Heart left ventricle (tissue), 16 donors: ENCODE data around the gene IL1RAPL1. TPM values are rescaled to one million over a fixed set of nuclear protein-coding genes. Genes with fewer than 3 reads are reported as not detected.

Experiments used
- ATAC-seq, 4 donors: fragments of 200-7000 bp; cut with Tn5 transposase; one replicate each; pipeline ENCODE4 v1.9.1; 2020 to 2022; ENCODE audit warnings: moderate library complexity in 4 of 4, mild to moderate bottlenecking in 3 of 4, moderate number of reproducible peaks in 1 of 4
- DNase-seq, 5 donors: peaks; one replicate each; pipeline ENCODE4 v3.0.0-alpha.2; 2020
- H3K27ac ChIP-seq, 12 donors: fragments of 200-600 bp; sonication (generic) in 4 of 12; one replicate each; pipeline versions ENCODE4 v1.5.0 to v1.8.0; 2016 to 2022; ENCODE audit warnings: mild to moderate bottlenecking in 2 of 12
- H3K27me3 ChIP-seq, 9 donors: fragments of 200-600 bp; sonication (generic) in 2 of 9; one replicate each; pipeline versions ENCODE4 v1.5.1 to v1.8.0; 2016 to 2022; ENCODE audit warnings: mild to moderate bottlenecking in 3 of 9
- H3K36me3 ChIP-seq, 9 donors: fragments of 200-600 bp; sonication (generic) in 2 of 9; one replicate each; pipeline versions ENCODE4 v1.5.0 to v1.8.0; 2018 to 2022; ENCODE audit warnings: mild to moderate bottlenecking in 2 of 9
- H3K4me1 ChIP-seq, 12 donors: fragments of 200-600 bp; sonication (generic) in 4 of 12; one replicate each; pipeline versions ENCODE4 v1.5.0 to v1.8.0; 2016 to 2022; ENCODE audit warnings: mild to moderate bottlenecking in 3 of 12
- H3K4me3 ChIP-seq, 12 donors: fragments of 200-600 bp; sonication (generic) in 4 of 12; one replicate each; pipeline versions ENCODE4 v1.5.0 to v1.8.0; 2017 to 2022; ENCODE audit warnings: mild to moderate bottlenecking in 9 of 12, moderate library complexity in 4 of 12
- H3K9me3 ChIP-seq, 12 donors: fragments of 200-600 bp; sonication (generic) in 4 of 12; one replicate each; pipeline versions ENCODE4 v1.5.0 to v1.8.0; 2016 to 2022; ENCODE audit warnings: mild to moderate bottlenecking in 1 of 12
- CTCF ChIP-seq, 12 donors: fragments of 200-600 bp; sonication (generic) in 4 of 12; IDR thresholded peaks; one replicate each; pipeline versions ENCODE4 v1.5.0 to v1.8.0; 2018 to 2022; ENCODE audit warnings: antibody characterized with exemption in 12 of 12, mild to moderate bottlenecking in 5 of 12
- POLR2A ChIP-seq, 2 donors: fragments of 450-650 bp; IDR thresholded peaks; one replicate each; pipeline ENCODE4 v1.6.1; 2017; ENCODE audit warnings: antibody characterized with exemption in 2 of 2, mild to moderate bottlenecking in 2 of 2, moderate library complexity in 2 of 2
- WGBS, 4 donors: extraction: QIAGEN DNeasy Blood & Tissue Kit in 2 of 4; methylation state at CpG; one replicate each; pipeline versions ENCODE4 v1.1.5 to v1.1.7; 2013 to 2018; 5-methylcytosine and 5-hydroxymethylcytosine counted together
- intact Hi-C, 10 donors: fragments of 100-400 bp; cut with DNase I; formaldehyde crosslinking; loops; one replicate each; pipeline versions ENCODE4 v1.11.1 to v1.14.2; 2022
- polyA plus RNA-seq, 2 donors: library from polyadenylated mRNA; stranded (reverse); fragments of 200-250 nt; gene quantifications; one replicate each; pipeline ENCODE4 v1.2.3, GENCODE V29; 2013
- total RNA-seq, 9 donors: library from RNA; depleted of rRNA in 2 of 9; stranded (reverse); fragments of >200 nt in 2 of 9; fragmentation: NEBNext Ultra II Directional in 3 of 9; extraction: Animal tissue kit (Norgen Biotek cat#: 25700) in 3 of 9; gene quantifications; one replicate each; pipeline versions ENCODE4 v1.1.0 to v1.2.4, GENCODE V29; 2016 to 2023
- donor health status: ischemic (EF 13 %, LVEDD 7.1; RV severe dilation, severe dysfunction).
- donor health status: healthy with polysubstance abuse.
- donor health status: DM: no; HTN: yes; CAD: no.
- donor health status: DM: no; HTN: no; CAD: no.
- donor health status: ischemic (EF 25% LVEDD 6.9; RV normal size, moderate dysfunction).
- donor health status: ischemic (EF 25% LVEDD 5.7; RV mildly dilated, moderate dysfunction).
- donor health status: healthy.
- donor health status: DM: yes; HTN: yes; CAD: no.
- donor health status: ischemic (EF 35%, LVEDD 5.7; RV mildly dilated, moderate dysfunction).
- donor health status: nonischemic (EF 11% LVEDD 7.7; RV severe dilation, severe dysfunction).
- donor health status: DM: yes; HTN: yes; CAD: no.
- donor health status: PGD.
- donor health status: ischemic (EF 29% LVEDD 5.4; RV normal size, mild dysfunction).
- donor health status: nonischemic (EF 23%, LVEDD 6.1; RV moderate dilation, normal function).

The IL1RAPL1 gene
- total and polyA plus RNA-seq, 11 donors, result 0.42 to 4.7 (median 2.3) TPM

GRCh38 chrX:29490606-29491005, 903.4 kb downstream of the IL1RAPL1 start:
- no peak for ATAC-seq
- H3K27ac ChIP-seq, result no peak overlapping the region

GRCh38 chrX:29491659-29492058, 904.4 kb downstream of the IL1RAPL1 start:
- Histone ChIP-seq H3K9me3 (peaks cover 0 to 4% (median 0%) of the 10 kb centered on the region in 12 donors), H3K27ac (no peak overlapping the region), H3K27me3 (no peaks in the 10 kb centered on the region), H3K4me1 (no peaks in the 10 kb centered on the region), H3K36me3 (no peaks in the 10 kb centered on the region), H3K4me3 (no peak overlapping the region)
- DNase-seq (no peak), ATAC-seq (no peak)
- intact Hi-C loops, result no loop called here
- 63 to 78% (median 68%) methylated on average over 3 of the region's 3 CpGs for WGBS, 4 donors
- TF ChIP-seq POLR2A (IDR thresholded peaks at IDR 0.05) (no peak), CTCF (IDR thresholded peaks at IDR 0.05) (no peak)

More at GRCh38 chrX:29490606-29491005, 903.4 kb downstream of the IL1RAPL1 start:
- H3K4me3 ChIP-seq, result no peak overlapping the region
- TF ChIP-seq POLR2A (IDR thresholded peaks at IDR 0.05), result no peak
- TF ChIP-seq CTCF (IDR thresholded peaks at IDR 0.05), result no peak
- H3K36me3 ChIP-seq, result no peaks in the 10 kb centered on the region
- H3K27me3 ChIP-seq, result no peaks in the 10 kb centered on the region
- intact Hi-C loops, result no loop called here
- WGBS, 4 donors, result 80 to 90% (median 88%) methylated on average over 2 of the region's 2 CpGs
- H3K9me3 ChIP-seq, result peaks cover 0 to 4% (median 0%) of the 10 kb centered on the region in 12 donors
- no peaks in the 10 kb centered on the region for H3K4me1 ChIP-seq
- no peak for DNase-seq

- TF ChIP-seq CTCF (IDR thresholded peaks at IDR 0.05) (no peak), POLR2A (IDR thresholded peaks at IDR 0.05) (no peak)
- H3K27me3 ChIP-seq, result no peaks in the 10 kb centered on the region
- no peak overlapping the region for H3K27ac ChIP-seq
- no peaks in the 10 kb centered on the region for H3K4me1 ChIP-seq
- DNase-seq (no peak), ATAC-seq (no peak)
- no peaks in the 10 kb centered on the region for H3K36me3 ChIP-seq
- peaks cover 0 to 4% (median 0%) of the 10 kb centered on the region in 12 donors for H3K9me3 ChIP-seq
- H3K4me3 ChIP-seq, result no peak overlapping the region
- WGBS, 4 donors, result 38 to 69% (median 54%) methylated on average over 2 of the region's 2 CpGs
- intact Hi-C loops, result no loop called here
Measured at GRCh38 chrX:29496636-29497180, 909.5 kb downstream of the IL1RAPL1 start.

- H3K27ac ChIP-seq, result no peak overlapping the region
- DNase-seq (no peak), ATAC-seq (no peak)
- no peaks in the 10 kb centered on the region for H3K4me1 ChIP-seq
- no peak for TF ChIP-seq POLR2A (IDR thresholded peaks at IDR 0.05)
- no peak for TF ChIP-seq CTCF (IDR thresholded peaks at IDR 0.05)
- no peaks in the 10 kb centered on the region for H3K9me3 ChIP-seq
- intact Hi-C loops, result no loop called here
- H3K36me3 ChIP-seq, result no peaks in the 10 kb centered on the region
- WGBS, 4 donors, result 43 to 95% (median 72%) methylated on average over 1 of the region's 1 CpG
- no peak overlapping the region for H3K4me3 ChIP-seq
- H3K27me3 ChIP-seq, result no peaks in the 10 kb centered on the region
Measured at GRCh38 chrX:29506729-29507128, 919.5 kb downstream of the IL1RAPL1 start.
